Astrocyte of the spinal cord (primary cell): ENCODE data around the gene CLIC4.
"Not testable (repeated sequence)": the region's sequence is repeated elsewhere in the genome, so short reads cannot be mapped to it uniquely, and the experiment has no call there.

Experiments
- DNase-seq: peaks from one replicate; pipeline ENCODE4 v3.0.0; 2011; ENCODE audit warnings: low read depth, low spot score
- H3K4me3 ChIP-seq: 2 replicates; pipeline ENCODE4 v1.5.1; 2011; ENCODE audit warnings: low read depth, mild to moderate bottlenecking, low read length, moderate library complexity
- in situ Hi-C: cut with HindIII; loops from 2 replicates; pipeline ENCODE4 v1.10.0; 2017; ENCODE audit warnings: low sequenced_read_pairs
- TF ChIP-seq, protein P1 (sequence below): IDR thresholded peaks from 2 replicates; pipeline ENCODE4 v1.5.1; 2012; ENCODE audit warnings: low read depth, mild to moderate bottlenecking, low read length, inconsistent platforms

Gene CLIC4

GRCh38 chr1:24773618-24774017 lies 28.4 kb downstream of the CLIC4 start:
- DNase-seq: no peak
- TF ChIP-seq, protein P1, sequence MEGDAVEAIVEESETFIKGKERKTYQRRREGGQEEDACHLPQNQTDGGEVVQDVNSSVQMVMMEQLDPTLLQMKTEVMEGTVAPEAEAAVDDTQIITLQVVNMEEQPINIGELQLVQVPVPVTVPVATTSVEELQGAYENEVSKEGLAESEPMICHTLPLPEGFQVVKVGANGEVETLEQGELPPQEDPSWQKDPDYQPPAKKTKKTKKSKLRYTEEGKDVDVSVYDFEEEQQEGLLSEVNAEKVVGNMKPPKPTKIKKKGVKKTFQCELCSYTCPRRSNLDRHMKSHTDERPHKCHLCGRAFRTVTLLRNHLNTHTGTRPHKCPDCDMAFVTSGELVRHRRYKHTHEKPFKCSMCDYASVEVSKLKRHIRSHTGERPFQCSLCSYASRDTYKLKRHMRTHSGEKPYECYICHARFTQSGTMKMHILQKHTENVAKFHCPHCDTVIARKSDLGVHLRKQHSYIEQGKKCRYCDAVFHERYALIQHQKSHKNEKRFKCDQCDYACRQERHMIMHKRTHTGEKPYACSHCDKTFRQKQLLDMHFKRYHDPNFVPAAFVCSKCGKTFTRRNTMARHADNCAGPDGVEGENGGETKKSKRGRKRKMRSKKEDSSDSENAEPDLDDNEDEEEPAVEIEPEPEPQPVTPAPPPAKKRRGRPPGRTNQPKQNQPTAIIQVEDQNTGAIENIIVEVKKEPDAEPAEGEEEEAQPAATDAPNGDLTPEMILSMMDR: no peak
- in situ Hi-C loops: no loop called here
- H3K4me3 ChIP-seq: no peak overlapping the region

GRCh38 chr1:24775348-24775747 lies 30.1 kb downstream of the CLIC4 start:
- no peak overlapping the region for H3K4me3 ChIP-seq
- TF ChIP-seq, protein P1: no peak
- DNase-seq: no peak
- in situ Hi-C loops: no loop called here

GRCh38 chr1:24775916-24776315 lies 30.7 kb downstream of the CLIC4 start:
- no peak overlapping the region for H3K4me3 ChIP-seq
- in situ Hi-C loops: no loop called here
- TF ChIP-seq, protein P1: no peak
- no peak for DNase-seq

GRCh38 chr1:24776821-24777220 lies 31.6 kb downstream of the CLIC4 start:
- in situ Hi-C loops: no loop called here
- H3K4me3 ChIP-seq: no peak overlapping the region
- no peak for DNase-seq
- TF ChIP-seq, protein P1: no peak

DNA sequence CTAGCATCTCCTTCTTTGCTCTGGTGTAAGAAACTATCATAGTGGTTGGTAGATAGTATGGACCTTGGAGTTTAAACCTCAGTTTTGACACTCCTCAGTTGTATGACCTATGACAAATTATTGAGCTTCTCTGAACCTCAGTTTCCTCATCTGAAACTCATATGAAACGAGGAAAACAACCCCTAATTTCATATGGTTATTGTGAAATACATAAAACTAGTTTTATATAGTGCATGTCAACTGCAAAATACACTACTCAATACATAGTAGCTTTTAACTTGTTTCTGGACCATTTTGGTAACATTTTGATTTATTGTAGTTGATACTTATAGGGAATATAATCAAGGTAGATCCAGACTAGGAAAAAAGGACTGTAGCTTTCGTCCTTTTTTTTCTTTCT lies 32.9 kb downstream of the CLIC4 start:
- no peak for DNase-seq
- TF ChIP-seq, protein P1: no peak
- in situ Hi-C loops: no loop called here
- no peak overlapping the region for H3K4me3 ChIP-seq

- DNase-seq, in situ Hi-C loops, H3K4me3 ChIP-seq: not testable (repeated sequence)
Observed at GRCh38 chr1:24779199-24779598, 34.0 kb downstream of the CLIC4 start.

DNA sequence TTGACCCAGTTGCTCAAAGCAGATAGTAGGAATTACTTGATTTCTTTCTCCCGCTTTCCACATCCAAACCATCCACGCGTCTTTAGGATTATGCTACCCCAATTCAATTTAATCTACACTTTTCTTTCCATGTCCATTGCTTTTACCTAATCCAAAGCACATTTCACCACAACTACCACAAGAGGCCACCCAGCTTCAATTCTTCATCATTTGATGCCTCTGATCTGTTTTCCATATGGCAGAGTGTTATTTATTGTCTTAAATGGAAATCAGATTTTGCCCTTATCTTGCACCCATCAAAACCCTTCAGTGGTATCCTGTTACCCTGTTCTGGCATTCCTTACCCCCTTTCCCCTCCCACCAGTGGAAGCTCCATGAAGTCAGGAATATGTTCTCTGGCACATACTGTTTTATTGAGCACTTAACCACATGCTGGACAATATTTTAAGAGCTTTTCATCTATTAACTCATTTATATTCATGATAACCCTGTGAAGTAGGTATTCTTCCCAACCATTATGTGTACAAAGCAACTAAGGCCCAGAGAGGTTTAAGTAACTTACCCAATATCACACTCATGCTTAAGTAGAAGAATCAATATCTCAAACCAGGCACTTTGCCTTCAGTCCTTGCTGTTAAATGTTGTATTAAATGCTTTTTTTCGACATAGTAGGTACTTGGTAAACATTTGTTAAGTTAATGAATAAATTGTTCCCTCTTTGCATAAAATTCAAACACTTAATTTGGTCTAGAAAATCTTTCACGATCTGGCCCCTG lies 34.6 kb downstream of the CLIC4 start:
- TF ChIP-seq, protein P1: peak; percentile 7
- in situ Hi-C loops: no loop called here
- no peak overlapping the region for H3K4me3 ChIP-seq
- no peak for DNase-seq

DNA sequence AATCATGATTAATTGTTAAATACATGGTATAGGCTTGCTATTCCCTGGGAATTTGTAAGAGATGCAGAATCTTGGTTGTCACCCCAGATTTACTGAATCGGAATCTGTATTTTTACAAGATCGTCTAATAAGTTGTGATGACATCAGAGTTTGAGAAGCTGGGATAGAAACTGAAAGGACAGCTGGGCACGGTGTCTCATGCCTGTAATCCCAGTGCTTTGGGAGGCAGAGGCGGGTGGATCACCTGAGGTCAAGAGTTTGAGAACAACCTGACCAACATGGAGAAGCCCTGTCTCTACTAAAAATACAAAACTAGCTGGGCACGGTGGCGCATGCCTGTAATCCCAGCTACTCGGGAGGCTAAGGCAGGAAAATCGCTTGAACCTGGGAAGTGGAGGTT lies 35.4 kb downstream of the CLIC4 start:
- DNase-seq, H3K4me3 ChIP-seq, in situ Hi-C loops: not testable (repeated sequence)
